Measurements from ENCODE around the gene ZNF597.

Gene ZNF597, protein sequence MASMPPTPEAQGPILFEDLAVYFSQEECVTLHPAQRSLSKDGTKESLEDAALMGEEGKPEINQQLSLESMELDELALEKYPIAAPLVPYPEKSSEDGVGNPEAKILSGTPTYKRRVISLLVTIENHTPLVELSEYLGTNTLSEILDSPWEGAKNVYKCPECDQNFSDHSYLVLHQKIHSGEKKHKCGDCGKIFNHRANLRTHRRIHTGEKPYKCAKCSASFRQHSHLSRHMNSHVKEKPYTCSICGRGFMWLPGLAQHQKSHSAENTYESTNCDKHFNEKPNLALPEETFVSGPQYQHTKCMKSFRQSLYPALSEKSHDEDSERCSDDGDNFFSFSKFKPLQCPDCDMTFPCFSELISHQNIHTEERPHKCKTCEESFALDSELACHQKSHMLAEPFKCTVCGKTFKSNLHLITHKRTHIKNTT

DNA sequence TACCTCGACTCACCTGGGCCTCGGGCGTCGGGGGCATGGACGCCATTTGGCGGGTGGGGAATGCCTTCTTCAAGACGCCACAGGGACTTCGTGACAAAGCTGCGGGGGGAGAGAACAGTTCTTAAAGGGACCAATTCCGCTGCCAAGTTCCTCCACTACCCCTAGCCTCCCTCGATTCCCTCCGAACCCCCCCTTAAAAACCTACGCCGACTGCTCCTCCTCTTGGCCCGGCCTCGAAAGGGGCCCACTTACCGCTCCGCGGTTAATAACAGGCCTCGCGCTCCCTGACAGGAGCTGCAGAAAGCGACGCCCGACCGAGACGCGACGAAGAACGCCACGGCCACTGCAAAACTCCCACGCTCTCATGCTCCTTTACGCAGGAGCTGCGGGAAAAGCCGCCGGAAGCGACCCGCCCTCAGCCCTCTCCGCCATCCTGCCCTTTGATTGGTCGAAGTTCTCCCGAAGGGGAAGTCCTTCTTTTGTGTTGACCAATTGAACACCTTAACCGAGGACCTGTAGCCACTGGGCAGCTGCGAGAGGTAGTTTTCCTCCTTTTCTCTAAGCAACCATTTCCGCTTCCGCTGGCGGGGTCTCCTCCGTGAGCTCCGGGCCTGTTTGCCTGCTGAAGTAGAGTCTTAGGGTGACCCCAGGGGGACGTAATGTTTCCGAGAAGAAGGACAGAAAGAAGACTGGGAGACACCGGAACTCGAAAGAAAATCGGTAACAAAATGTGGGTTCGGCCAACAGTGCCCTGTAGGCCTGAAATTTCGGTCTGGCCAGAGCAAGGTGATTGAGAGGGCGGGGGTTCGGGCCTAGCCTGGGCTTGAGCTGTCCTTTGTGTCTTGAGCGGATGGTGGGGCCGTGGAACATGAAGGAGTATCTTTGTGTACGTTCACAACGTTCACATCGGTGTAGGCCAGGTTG is at the start of gene ZNF597, which contains the start of gene NAA60:
ZNF597 (minus strand) TSS at position 397 of the 924 bp plus-strand sequence; CDS start at position 46, 351 bp downstream.
NAA60 (plus strand) TSS at position 573 of the 924 bp plus-strand sequence. CDS start 32,548 bp downstream, outside the sequence.
- peak; percentile 93 for FAIRE-seq

DNA sequence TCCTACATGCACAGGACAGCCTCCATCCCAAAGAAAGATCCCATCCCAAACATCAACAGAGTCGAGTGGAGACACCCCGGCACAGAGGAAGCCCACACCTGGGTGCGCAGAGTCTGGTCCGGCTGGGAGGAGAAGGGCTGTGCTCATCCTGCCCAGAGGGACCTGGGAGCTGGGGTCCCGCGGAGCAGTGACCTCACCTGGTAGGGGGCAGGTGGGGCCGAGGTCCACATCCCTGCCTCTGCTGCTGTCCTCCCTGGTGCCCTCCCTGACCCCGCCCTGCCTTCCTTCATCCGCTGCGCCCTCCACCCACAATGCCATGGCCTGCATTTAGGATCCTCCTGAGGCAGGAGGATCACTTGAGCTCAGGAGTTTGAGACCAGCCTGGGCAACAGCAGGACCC is 49.1 kb upstream of the ZNF597 start:
- FAIRE-seq = no peak

DNA sequence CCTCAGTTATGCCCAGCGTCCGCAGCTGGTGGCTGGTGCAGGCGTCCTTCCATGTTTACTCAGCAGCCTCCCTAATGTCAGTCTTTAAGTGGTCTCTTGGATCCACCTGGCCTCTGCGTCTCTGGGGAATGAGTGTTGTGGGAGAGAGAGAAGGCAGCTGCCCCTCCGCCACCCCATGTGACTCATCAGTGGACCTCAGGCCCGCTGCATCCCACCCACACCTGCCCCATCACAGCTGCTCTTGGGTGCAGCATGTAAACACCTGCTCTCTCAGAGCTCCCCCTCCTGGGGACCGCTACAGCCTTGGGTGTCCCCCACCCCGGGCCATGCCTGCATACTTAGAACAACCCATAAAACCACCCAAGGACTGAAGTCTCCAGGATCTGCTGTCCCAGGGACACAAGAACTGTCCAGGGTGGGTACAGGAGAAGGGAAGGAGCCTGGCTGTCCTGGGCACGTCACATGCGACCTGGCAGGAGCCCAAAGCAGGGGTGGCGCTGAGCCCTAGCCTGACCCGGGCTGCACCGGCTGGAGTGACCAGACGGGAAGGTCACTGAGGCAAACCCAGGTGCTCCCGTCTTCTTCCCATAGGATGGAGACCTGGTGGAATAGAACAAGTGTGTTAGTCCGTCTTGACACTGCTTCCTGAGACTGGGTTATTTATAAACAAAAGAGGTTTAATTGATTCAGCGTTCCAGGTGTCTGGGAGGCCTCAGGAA is 47.8 kb upstream of the ZNF597 start:
- no peak for FAIRE-seq

DNA sequence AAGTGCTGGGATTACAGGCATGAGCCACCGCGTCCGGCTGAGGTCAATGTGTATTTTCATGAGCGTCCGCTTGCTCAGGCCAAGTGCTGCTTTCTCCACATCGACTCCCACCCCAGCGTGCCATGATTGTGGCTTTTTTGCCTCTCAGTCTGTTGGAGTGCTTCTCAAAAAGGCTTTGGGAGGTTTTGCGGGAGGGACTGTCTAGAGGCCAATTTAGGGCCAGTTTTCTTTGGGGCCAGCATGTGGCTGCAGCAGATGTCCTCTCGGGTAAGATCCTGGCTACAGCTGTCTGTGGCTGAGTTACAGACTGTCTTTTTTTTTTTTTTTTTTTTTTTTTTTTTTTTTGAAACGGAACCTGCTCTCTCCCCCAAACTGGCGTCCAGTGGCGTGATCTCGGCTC is 45.5 kb upstream of the ZNF597 start:
- no peak for FAIRE-seq

DNA sequence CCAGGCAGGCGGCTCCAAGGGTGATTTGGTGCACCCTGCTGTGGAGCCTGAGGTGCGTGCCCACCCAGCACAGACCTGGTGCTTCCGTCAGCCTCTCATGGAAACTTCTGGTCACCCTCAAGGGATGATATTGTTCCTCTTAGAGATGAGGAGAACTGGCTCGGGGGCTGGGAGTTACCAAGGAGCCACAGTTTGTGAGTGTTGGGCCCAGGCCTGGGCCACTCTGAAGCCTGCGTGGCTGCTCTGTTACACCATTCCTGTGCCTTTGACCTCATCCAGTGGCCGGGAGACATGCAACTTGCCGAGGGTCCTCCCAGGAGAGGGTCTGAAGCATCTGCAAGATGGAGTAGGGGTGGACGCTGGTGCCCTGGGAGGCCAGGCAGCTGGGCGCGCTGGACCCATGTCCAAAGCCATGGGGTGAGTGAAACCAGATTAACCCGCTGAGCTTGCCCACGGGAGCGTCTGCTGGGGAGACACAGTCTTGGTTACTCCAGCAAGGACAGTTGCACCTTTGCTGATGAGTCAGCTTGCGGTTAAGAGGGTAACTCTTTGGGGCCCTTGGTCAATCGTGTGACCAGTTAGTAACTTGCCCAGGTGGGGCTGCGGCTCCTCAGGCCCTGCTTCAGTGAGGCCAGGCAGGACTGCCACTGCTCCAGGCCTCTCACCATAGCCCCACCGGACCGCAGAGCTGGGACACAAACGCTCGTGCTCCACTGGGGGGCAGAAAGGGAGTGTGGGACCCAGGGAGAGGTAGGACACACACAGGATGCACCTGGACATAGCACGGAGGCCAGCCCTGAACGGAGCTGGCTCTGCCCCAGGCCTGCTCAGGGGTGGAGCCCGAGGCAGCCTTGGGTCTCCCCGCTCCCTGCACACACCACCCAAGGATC is 44.5 kb upstream of the ZNF597 start:
- FAIRE-seq = no peak

DNA sequence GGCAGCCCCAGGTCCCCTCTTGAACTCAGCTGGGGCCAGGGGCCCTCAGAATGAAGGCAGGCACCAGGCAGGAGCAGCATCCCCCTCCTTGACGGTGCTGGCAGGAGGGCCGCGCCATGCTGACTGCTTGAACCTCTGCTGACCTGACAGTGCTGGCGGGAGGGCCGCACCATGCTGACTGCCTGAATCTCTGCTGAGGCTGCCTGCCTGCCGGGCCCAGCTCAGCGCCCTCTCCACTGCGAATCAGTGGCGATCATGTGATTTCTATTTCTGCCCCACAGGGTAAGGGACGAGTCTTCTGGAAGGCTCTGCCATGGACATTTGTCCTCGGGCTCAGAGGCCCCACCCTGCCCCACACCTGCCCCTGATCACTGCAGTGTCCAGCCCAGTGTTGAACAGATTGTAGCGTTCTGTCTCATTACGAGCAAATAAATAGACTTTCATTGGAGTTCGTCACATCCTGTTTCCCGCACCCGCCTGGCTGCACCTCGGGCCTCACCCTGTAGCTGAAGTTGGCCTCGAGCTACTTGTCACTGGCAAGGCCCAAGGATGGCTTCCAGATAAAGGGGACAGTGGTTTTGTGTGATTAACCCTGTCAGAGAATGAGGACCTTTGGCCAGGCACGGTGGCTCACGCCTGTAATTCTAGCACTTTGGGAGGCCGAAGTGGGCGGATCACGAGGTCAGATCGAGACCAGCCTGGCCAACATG is 43.4 kb upstream of the ZNF597 start:
- no peak for FAIRE-seq

DNA sequence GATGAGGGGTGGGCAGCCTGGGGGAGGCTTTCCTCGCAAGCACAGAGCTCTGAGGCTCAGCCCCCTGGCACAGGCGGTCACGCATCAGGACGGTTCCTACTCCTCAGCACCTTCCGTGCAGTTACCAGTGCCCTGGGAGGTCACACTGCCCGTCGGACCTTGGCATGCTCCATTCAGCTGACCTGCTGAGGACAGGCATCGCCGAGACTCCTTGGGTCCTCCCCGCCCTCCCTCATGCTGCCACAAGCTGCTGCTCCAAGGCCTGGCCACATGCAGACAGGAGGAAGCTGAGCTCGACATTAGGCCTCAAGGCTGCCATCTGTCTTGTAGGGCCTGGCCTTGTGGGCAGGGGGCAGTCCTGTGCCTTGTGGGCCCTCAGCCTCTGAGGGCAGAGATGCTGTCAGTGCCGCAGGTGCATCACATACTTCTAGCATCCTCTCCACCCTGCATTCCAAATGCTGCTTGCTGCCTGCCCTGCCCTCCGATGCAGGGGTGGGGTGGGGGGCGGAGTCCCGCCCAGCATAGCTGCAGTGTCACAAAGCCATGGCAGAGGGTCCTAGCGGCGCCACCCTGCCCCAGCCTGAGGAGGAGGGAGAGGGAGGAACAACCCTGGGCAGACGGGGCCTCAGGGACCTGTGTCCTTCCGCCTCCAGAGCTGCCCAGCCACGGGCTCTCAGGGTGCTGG is 42.7 kb upstream of the ZNF597 start:
- FAIRE-seq = no peak

DNA sequence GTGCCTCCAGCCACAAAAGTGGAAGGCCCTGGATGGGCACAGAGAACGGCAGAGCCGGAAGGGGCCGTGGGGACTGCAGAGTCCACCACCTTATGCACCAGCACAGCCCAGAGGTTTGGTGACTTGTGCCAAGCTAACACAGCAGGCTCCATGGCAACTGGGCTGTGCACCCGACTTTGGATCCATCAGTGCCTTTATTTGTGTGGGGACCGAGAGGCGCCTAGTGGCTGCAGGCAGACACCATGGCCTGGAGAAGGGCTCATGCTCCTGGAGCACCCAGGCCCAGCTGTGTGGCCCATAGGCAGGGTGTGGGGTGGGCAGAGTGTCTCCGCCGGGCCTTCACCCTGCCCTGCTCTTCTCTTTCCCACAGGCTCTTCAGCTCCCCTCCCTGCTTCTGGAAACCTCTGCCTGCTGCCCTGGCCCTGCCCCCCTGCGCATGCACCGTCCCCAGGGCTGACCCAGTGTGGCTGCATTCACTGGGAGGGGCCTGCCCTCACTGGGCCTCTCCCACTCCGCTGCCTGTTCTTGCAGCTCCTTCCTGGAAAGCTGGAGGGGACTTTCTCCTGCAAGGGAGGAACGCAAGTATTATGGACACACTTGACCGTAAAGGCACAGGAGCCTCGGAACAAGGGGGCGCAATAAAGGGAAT is 41.9 kb upstream of the ZNF597 start:
- no peak for FAIRE-seq

DNA sequence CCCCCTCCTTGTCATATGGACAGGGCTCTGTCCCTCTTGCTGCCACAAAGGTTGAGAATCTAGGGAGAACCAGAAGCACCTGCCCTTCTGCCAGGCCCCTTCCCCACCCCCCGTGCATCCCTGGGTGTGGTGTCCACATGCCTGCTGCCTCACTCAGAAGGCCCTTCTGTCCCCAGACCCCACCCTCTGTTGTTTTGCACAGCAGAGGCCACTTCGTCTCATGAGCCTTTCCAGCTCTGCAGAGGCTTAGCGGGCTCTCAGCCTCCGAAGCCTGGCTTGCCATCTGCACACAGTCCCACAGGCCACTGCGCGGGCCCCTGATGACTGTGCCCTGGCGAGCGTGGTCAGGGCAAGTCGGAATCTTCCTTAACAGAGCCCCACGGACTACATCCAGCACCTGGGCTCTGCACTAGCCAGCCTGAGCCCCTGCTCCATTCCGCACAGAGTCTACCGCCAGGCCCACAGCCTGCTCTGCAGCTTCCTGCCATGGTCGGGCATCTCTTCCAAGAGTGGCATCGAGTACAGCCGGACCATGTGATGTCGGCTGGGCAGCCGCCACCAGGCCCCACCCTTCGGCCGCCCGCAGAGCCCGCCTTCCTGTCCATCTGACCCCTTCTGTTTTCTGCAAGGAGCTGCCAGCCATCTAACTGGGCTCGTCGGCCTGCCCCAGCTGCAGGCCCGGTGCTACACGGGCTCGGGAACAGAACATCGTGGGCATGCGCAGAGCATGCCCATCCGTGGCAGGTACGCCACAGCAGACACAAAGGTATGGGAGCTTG is 41.2 kb upstream of the ZNF597 start:
- no peak for FAIRE-seq

DNA sequence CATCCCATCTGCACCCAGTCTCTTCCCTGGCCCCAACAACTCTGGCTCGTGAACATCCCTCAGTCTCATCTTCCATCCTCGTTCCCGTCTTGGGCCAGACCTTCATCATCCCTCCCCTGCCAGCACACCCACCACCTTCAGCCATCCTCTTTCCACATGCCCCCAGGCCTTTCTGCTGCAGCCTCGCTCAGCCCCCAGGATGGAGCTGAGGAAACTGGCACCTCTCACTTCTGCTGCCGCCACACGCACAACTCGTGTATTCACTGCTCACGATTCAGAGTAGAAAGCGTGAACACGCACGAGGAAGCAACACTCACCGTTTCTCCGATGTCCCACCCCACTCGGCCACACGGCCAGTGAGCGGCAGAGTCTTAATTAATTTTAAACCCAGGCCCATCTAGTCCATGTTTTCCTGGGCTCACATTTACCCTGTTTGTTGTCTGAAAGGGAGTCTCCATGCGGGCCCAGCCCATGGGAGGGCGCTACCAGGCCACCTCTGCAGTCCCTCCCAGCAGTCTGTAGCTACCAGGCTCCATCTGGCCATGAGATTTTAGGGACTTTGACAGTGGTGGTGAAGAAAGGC is 39.4 kb upstream of the ZNF597 start:
- FAIRE-seq = no peak

DNA sequence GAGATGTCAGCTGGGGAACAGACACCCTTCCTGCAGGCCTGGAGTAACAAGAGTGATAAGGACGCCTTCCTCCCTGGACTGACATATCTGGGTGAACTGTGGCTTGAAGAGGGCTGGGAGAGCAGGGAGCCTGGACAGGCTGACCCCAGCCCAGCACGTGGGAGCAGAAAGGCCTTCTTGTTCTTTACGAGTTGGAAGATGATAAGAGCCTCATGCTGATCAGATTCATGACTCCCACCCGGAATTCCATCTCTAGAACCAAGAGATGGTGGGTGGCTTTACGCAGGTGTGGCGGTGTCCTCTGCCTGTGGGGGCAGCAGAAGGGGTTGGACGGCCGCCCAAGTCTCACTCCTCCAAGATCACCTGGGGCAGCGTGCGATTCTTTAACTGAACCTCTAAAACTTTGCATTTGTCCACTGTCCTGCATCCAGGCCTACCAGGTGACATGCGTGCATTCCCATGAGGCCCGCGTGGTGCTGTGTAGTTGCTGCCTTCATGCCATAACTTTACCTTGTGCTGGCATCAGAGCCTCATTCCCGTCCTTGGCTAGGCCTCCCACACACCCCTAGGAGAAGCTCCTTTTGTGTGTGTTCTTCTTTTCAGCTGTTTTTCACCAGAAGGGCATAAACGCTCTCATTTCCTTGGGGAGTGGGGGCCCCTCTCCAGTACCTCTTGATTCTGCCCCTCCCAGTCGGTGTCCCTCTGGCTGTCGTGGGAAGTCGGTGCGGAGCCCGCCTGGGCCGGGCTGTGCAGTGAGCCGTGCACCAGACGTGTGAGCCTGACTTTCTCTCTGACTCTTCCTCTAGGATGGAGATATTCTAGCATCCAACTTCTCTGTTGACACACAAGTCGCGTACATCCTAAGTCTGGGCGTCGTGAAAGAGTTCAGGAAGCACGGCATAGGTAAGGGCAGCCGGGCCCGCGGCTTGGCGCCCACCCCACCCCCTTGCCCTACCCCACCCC is 38.7 kb upstream of the ZNF597 start:
- FAIRE-seq = no peak

DNA sequence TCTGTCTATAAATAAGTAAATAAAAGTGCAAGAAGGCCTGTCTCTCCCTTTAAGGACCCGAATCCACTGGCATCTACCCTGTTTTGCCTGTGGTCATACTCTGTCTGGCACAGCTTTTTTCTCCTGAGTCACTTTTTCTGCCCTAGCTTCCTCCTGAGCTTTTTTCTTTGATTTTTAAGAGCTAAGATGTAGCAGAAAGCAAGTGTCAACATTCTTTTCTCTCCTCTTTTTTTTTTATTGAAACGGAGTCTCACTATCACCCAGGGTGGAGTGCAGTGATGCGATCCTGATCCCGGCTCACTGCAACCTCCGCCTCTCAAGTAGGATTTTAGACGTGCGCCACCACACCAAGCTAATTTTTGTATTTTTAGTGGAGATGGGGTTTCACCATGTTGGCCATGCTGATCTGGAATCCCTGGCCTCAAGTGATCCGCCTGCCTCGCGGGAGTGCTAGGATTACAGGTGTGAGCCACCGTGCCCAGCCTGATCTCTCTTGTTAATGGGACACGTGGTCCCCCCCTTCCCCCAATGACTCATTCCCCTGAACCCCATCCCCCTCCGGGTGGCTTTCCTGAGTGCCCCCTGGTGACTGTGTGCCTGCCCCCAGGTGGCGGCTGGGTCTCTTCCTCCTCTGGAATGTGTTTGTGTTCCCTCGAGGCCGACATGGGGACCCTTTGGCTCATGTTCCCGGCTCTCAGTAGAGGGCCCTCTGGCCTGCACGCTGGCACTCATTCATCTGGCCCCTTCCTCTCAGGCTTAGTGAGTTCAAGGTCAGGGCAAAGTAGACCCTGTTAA is 37.8 kb upstream of the ZNF597 start:
- FAIRE-seq = no peak

DNA sequence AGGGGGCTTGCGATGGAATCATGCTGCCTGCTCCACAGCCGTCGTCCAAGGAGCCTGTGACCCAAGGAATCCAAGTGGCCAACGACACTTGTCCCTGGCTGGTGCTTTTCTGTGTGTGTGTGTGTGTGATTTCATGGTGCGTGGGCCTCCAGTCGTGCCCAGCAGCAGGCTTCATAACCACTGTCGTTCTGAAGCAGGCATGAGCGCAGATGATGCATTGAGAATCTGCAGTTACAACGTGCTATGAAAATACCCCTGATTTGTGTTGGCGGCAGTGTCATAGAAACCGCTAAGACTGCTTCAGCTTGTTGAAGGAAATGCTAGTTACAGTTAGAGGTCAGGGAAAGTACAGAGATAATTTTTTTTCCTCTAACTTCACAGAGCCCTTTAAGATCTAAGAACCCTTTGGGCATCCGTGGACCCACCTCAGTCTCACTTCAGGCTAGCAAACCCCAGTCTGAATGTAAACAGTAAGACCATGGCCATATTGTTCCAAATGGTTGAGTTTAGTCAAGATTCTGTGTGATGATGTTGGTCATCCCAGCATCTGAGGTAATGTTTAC is 36.4 kb upstream of the ZNF597 start:
- no peak for FAIRE-seq

DNA sequence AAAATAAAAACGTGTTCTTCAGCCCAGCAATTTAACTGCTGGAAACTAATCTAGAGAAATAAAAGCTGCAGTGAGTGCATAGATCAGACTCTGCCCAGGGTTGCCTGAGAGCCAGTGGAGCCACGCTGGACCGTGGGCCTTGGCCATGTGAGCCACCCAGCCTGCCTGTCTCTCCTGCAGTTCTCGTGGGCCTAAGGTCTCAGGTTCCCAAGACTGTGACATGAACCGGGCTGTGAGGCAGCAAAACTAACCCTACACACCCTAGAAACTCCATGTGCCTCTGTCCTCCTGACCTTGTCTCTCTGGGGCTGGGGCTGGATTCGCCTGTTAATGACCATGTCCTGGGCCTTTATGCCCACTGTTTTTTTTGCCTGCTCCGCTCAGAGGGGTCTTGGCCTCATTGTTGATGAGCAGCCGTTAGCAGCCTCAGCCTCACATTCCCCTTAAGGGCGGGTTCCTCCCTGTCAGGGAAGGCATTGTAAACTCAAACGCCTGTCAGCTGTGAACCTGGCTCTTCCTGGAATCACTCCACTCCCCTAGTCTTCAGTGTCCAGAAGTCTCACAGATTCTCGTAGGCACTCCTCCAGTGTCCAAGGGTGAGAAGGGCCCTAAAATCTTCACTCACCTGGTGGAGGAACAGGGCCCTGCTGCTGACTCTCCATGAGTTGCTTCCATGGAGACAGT is 35.1 kb upstream of the ZNF597 start:
- FAIRE-seq = no peak

DNA sequence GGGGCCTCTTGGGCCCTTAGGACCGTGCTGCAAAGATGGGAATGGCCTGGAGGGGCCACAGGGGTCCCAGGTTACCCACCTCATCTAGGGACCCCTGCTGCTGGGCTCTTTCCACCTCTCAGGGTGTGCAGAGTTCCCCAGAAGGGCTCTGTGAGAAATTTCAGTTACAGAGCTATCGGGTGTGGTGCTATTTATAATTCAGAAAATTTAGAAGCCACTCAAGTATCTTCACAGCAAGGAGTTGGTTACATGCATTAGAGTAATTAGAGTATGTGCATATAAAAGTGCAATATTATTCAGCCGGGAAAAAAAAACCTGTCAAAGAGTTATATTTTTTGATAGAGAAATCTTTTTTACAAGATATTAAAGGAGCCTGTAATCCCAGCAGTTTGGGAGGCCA is 33.1 kb upstream of the ZNF597 start:
- FAIRE-seq = no peak
